Sigmoid colon (tissue), 7 donors: ENCODE results near the gene HSPE1. TPM values are rescaled to one million over a fixed set of nuclear protein-coding genes. Genes with fewer than 3 reads are reported as not detected.

Experiments
- DNase-seq: peaks from one replicate; pipeline ENCODE4 v3.0.0-alpha.2; 2019
- H3K27ac ChIP-seq, 4 donors: fragments of 200-600 bp; sonication (generic); one replicate each; pipeline ENCODE4 v1.5.1; 2016 to 2019; ENCODE audit warnings: mild to moderate bottlenecking in 1 of 4
- H3K27me3 ChIP-seq, 3 donors: fragments of 200-600 bp; sonication (generic); one replicate each; pipeline ENCODE4 v1.5.1; 2019; ENCODE audit warnings: mild to moderate bottlenecking in 1 of 3
- H3K36me3 ChIP-seq, 4 donors: fragments of 200-600 bp; sonication (generic); one replicate each; pipeline ENCODE4 v1.5.1; 2016 to 2019
- H3K4me1 ChIP-seq, 4 donors: fragments of 200-600 bp; sonication (generic); one replicate each; pipeline ENCODE4 v1.5.1; 2017 to 2019
- H3K4me3 ChIP-seq, 4 donors: fragments of 200-600 bp; sonication (generic); one replicate each; pipeline ENCODE4 v1.5.1; 2017 to 2019; ENCODE audit warnings: mild to moderate bottlenecking in 2 of 4, moderate library complexity in 1 of 4
- H3K9me3 ChIP-seq, 4 donors: fragments of 200-600 bp in 3 of 4; sonication (generic) in 3 of 4; one replicate each; pipeline versions ENCODE4 v1.5.1 to v1.6.1; 2013 to 2019
- CTCF ChIP-seq, 4 experiments: fragments of 450-650 bp in 3 of 4; fragments of 200-600 bp in 1 of 4; IDR thresholded peaks; one replicate each; pipeline ENCODE4 v1.5.1; 2016 to 2019; ENCODE audit warnings: antibody characterized with exemption in 4 of 4, mild to moderate bottlenecking in 3 of 4, moderate library complexity in 2 of 4
- EP300 ChIP-seq, 4 donors: sonication (generic); formaldehyde crosslinking; IDR thresholded peaks; one replicate each; pipeline ENCODE4 v1.6.1; 2017; ENCODE audit warnings: antibody characterized with exemption in 4 of 4
- POLR2A ChIP-seq, 2 donors: fragments of 450-650 bp; IDR thresholded peaks; one replicate each; pipeline ENCODE4 v1.6.1; 2016; ENCODE audit warnings: antibody characterized with exemption in 2 of 2, mild to moderate bottlenecking in 2 of 2, moderate library complexity in 2 of 2
- POLR2AphosphoS5 ChIP-seq, 4 donors: sonication (generic); formaldehyde crosslinking; IDR thresholded peaks; one replicate each; pipeline ENCODE4 v1.6.1; 2017; ENCODE audit warnings: antibody characterized with exemption in 4 of 4
- WGBS, 2 donors: extraction: QIAGEN DNeasy Blood & Tissue Kit; methylation state at CpG; one replicate each; pipeline ENCODE4 v1.1.7; 2013; 5-methylcytosine and 5-hydroxymethylcytosine counted together
- intact Hi-C: fragments of 100-400 bp; cut with DNase I; formaldehyde crosslinking; loops from one replicate; pipeline ENCODE4 v1.15.1; 2023
- polyA plus RNA-seq, 3 donors: library from polyadenylated mRNA; stranded (reverse); fragments of 200-250 nt; gene quantifications; one replicate each; pipeline ENCODE4 v1.2.3, GENCODE V29; 2013
- total RNA-seq, 4 donors: library from RNA; depleted of rRNA; stranded (reverse); fragments of >200 nt; gene quantifications; one replicate each; pipeline ENCODE4 v1.1.0, GENCODE V29; 2016
- donor health status: healthy with polysubstance abuse.
- donor health status: Bipolar disorder and iron deficiency.
- donor health status: healthy.

The HSPE1 gene
- total and polyA plus RNA-seq, 7 donors = 47.8 to 267 (median 136) TPM

DNA sequence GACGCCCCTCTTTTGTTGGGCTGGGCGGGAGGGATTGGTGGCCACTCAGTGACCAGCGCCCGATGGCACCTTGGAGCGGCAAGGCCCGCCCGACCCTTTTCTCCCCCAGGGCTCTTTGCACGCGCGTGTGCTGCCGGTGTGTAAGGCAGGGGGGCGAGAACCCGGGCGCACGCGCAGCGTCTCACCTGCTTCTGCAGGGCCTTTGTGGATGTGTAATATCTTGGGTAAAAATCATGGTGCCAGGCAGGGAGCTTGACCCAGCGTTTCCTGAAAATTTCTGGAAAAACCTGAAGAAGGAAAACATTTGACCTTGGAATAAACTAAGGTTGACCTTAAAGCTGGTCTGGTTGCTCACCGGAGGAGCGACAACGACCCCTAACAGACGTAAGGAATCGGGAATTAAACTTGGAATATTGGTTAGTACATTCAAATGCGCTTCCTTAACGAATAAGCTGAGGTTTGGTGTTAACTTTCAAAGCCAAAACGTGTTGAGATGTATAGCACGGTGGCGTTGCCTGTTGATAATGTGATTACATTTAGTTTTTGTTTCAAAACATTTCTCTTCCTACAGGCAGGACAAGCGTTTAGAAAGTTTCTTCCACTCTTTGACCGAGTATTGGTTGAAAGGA lies 438 bp downstream of the HSPE1 start:
- peak in 1 of 4 donors; percentile 8 for TF ChIP-seq POLR2AphosphoS5 (IDR thresholded peaks at IDR 0.05)
- TF ChIP-seq EP300 (IDR thresholded peaks at IDR 0.05) = no peak
- no peak for TF ChIP-seq POLR2A (IDR thresholded peaks at IDR 0.05)
- no peak for TF ChIP-seq CTCF (IDR thresholded peaks at IDR 0.05)
- H3K27me3 ChIP-seq = no peaks in the 10 kb centered on the region
- no peak for DNase-seq
- 0% methylated on average over 30 of the region's 30 CpGs for WGBS, 2 donors
- H3K4me3 ChIP-seq = peak overlapping the region; percentile 76 to 95 (median 84)
- intact Hi-C loops = loop anchor here (2.0 kb wide), 1 partner anchor 14 kb away; no protein-coding TSS in a partner anchor
- peaks cover 11 to 59% (median 15%) of the 10 kb centered on the region in 4 donors for H3K36me3 ChIP-seq
- peaks cover 0 to 50% (median 42%) of the 10 kb centered on the region in 4 donors for H3K4me1 ChIP-seq
- peak overlapping the region; percentile 95 to 96 (median 96) for H3K27ac ChIP-seq
- H3K9me3 ChIP-seq = no peaks in the 10 kb centered on the region

DNA sequence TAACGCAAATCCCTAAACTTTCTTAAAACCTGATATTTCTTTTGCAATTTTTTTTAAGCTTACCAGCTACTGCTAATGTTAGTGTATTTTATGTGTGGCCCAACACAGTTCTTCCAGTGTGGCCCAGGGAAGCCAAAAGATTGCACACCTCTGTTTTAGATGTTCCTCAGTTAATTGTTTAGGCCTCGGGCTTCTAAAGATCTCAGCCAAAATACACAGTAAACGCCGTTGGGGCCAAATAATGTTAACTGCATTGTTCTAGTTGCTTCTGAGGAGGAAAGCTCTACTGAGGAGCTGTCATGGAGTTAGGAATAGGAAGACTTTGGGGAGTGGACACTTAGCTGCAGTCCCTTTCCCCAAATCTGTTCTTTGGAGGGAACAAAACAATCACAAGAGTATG lies 2.0 kb downstream of the HSPE1 start:
- peak overlapping the region in 2 of 4 donors; percentile 96 for H3K27ac ChIP-seq
- no peaks in the 10 kb centered on the region for H3K9me3 ChIP-seq
- peaks cover 0 to 36% (median 29%) of the 10 kb centered on the region in 4 donors for H3K4me1 ChIP-seq
- TF ChIP-seq POLR2AphosphoS5 (IDR thresholded peaks at IDR 0.05) (no peak), POLR2A (IDR thresholded peaks at IDR 0.05) (no peak), EP300 (IDR thresholded peaks at IDR 0.05) (no peak), CTCF (IDR thresholded peaks at IDR 0.05) (no peak)
- no peaks in the 10 kb centered on the region for H3K27me3 ChIP-seq
- no peak overlapping the region for H3K4me3 ChIP-seq
- peaks cover 0 to 44% (median 8%) of the 10 kb centered on the region in 4 donors for H3K36me3 ChIP-seq
- no peak for DNase-seq
- WGBS, 2 donors = 14 to 63% methylated on average over 4 of the region's 4 CpGs
- intact Hi-C loops = no loop called here

GRCh38 chr2:197502685-197503084 lies 2.5 kb downstream of the HSPE1 start:
- DNase-seq = no peak
- TF ChIP-seq POLR2AphosphoS5 (IDR thresholded peaks at IDR 0.05) = no peak
- no peak for TF ChIP-seq EP300 (IDR thresholded peaks at IDR 0.05)
- no peak for TF ChIP-seq CTCF (IDR thresholded peaks at IDR 0.05)
- TF ChIP-seq POLR2A (IDR thresholded peaks at IDR 0.05) = no peak
- no peak overlapping the region for H3K4me3 ChIP-seq
- intact Hi-C loops = no loop called here
- no peaks in the 10 kb centered on the region for H3K27me3 ChIP-seq
- peak overlapping the region in 2 of 4 donors; percentile 96 for H3K27ac ChIP-seq
- peaks cover 0 to 32% (median 25%) of the 10 kb centered on the region in 4 donors for H3K4me1 ChIP-seq
- no peaks in the 10 kb centered on the region for H3K9me3 ChIP-seq
- H3K36me3 ChIP-seq = peaks cover 0 to 39% (median 8%) of the 10 kb centered on the region in 4 donors
- WGBS, 2 donors = 43 to 73% methylated on average over 4 of the region's 4 CpGs

DNA sequence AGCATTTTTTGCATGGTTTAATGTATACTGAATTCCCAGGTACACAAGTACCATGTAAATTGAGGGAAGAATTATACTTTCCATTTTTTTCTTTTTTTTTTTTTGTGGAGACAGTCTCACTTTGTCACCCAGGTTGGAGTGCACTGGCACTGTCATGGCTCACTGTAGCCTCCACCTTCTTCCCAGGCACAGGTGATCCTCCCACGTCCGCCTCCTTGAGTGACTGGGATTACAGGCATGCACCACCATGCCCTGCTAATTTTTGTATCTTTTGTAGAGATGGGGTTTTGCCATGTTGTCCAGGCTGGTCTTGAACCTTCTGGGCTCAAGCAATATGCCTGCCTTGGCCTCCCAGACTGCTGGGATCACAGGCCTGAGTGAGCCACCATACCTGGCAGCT lies 3.8 kb downstream of the HSPE1 start:
- TF ChIP-seq CTCF (IDR thresholded peaks at IDR 0.05) (no peak), POLR2A (IDR thresholded peaks at IDR 0.05) (no peak), POLR2AphosphoS5 (IDR thresholded peaks at IDR 0.05) (no peak), EP300 (IDR thresholded peaks at IDR 0.05) (no peak)
- Histone ChIP-seq H3K4me1 (peaks cover 0 to 19% (median 14%) of the 10 kb centered on the region in 4 donors), H3K36me3 (peaks cover 0 to 37% (median 8%) of the 10 kb centered on the region in 4 donors), H3K27ac (no peak overlapping the region), H3K27me3 (no peaks in the 10 kb centered on the region), H3K9me3 (no peaks in the 10 kb centered on the region), H3K4me3 (no peak overlapping the region)
- intact Hi-C loops = no loop called here
- no peak for DNase-seq
- WGBS, 2 donors = 93 to 99% methylated on average over 2 of the region's 2 CpGs
